Neural cell (in vitro differentiated cells): ENCODE results near the gene CYP4A22. TPM values are rescaled to one million over a fixed set of nuclear protein-coding genes. Genes with fewer than 3 reads are reported as not detected.

Experiments used
- H2AFZ ChIP-seq: fragments of 200-600, 300-800 bp; sonication (generic), shearing (Covaris generic); 2 replicates; pipeline ENCODE4 v1.6.0; 2014; ENCODE audit warnings: low read depth, mild to moderate bottlenecking, antibody characterized with exemption, low read length, moderate library complexity
- H3F3A ChIP-seq: fragments of 200-600 bp; shearing (Covaris generic); 2 replicates; pipeline ENCODE4 v1.6.1; 2016; ENCODE audit warnings: mild to moderate bottlenecking, moderate library complexity, mixed read lengths, antibody characterized with exemption, low read length; ENCODE audit not compliant: insufficient read depth, poor library complexity, severe bottlenecking
- H3K27ac ChIP-seq: fragments of 200-600, 300-800 bp; sonication (generic), shearing (Covaris generic); 2 replicates; pipeline ENCODE4 v1.5.1; 2014; ENCODE audit warnings: mild to moderate bottlenecking, low read length, moderate library complexity
- H3K27me3 ChIP-seq: fragments of 300-800, 200-600 bp; sonication (generic), shearing (Covaris generic); 2 replicates; pipeline ENCODE4 v1.6.0; 2014; ENCODE audit warnings: mild to moderate bottlenecking, low read depth, low read length, moderate library complexity; ENCODE audit not compliant: insufficient read depth
- H3K36me3 ChIP-seq: fragments of 300-800, 200-600 bp; sonication (generic), shearing (Covaris generic); 2 replicates; pipeline ENCODE4 v1.5.1; 2014; ENCODE audit warnings: mild to moderate bottlenecking, antibody characterized with exemption, low read length, moderate library complexity; ENCODE audit not compliant: insufficient read depth
- H3K4me2 ChIP-seq: fragments of 300-800, 200-600 bp; sonication (generic), shearing (Covaris generic); 2 replicates; pipeline ENCODE4 v1.6.0; 2014; ENCODE audit warnings: mild to moderate bottlenecking, low read length
- H3K4me3 ChIP-seq: fragments of 300-800, 200-600 bp; sonication (generic), shearing (Covaris generic); 2 replicates; pipeline ENCODE4 v1.5.1; 2014; ENCODE audit warnings: mild to moderate bottlenecking, low read length, moderate library complexity
- H3K79me2 ChIP-seq: fragments of 200-600 bp; shearing (Covaris generic); replicated peaks from 2 replicates; pipeline ENCODE4 v1.6.0; 2014; ENCODE audit warnings: mild to moderate bottlenecking, low read length, moderate library complexity; ENCODE audit not compliant: insufficient read depth
- H3K9ac ChIP-seq: fragments of 300-800, 200-600 bp; sonication (generic), shearing (Covaris generic); 2 replicates; pipeline ENCODE4 v1.6.1; 2016; ENCODE audit warnings: mild to moderate bottlenecking, low read length, mixed read lengths
- H3K9me2 ChIP-seq: fragments of 200-600 bp; shearing (Covaris generic); 2 replicates; pipeline ENCODE4 v1.6.1; 2016; ENCODE audit warnings: mild to moderate bottlenecking, low read length, mixed read lengths; ENCODE audit not compliant: insufficient read depth
- H3K9me3 ChIP-seq: fragments of 200-600, 300-800 bp; sonication (generic), shearing (Covaris generic); 2 replicates; pipeline ENCODE4 v1.6.1; 2016; ENCODE audit warnings: mild to moderate bottlenecking, mixed run types, low read length, moderate library complexity, mixed read lengths
- H4K20me1 ChIP-seq: fragments of 200-600 bp; shearing (Covaris generic); 2 replicates; pipeline ENCODE4 v1.6.1; 2016; ENCODE audit warnings: mild to moderate bottlenecking, mixed run types; ENCODE audit not compliant: insufficient read depth
- CTCF ChIP-seq: fragments of 450-650 bp; IDR thresholded peaks from 2 replicates; pipeline ENCODE4 v1.5.1; 2014; ENCODE audit warnings: antibody characterized with exemption, mild to moderate bottlenecking, moderate library complexity; ENCODE audit not compliant: poor library complexity, severe bottlenecking
- EP300 ChIP-seq: fragments of 450-650 bp; conservative IDR thresholded peaks from 2 replicates; pipeline ENCODE4 v1.6.1; 2014; ENCODE audit warnings: antibody characterized with exemption, mild to moderate bottlenecking, moderate library complexity; ENCODE audit not compliant: poor library complexity, severe bottlenecking
- EZH2 ChIP-seq: fragments of 200-600, 300-800 bp; shearing (Covaris generic), sonication (generic); IDR thresholded peaks from 2 replicates; pipeline ENCODE4 v1.6.1; 2014; ENCODE audit warnings: antibody characterized with exemption, low read length, borderline replicate concordance, mild to moderate bottlenecking; ENCODE audit not compliant: insufficient read depth, poor library complexity, severe bottlenecking
- MXI1 ChIP-seq: fragments of 450-650 bp; conservative IDR thresholded peaks from 2 replicates; pipeline ENCODE4 v1.6.1; 2014; ENCODE audit warnings: antibody characterized with exemption, mild to moderate bottlenecking; ENCODE audit not compliant: poor library complexity, severe bottlenecking
- POLR2AphosphoS5 ChIP-seq: IDR thresholded peaks from 2 replicates; pipeline ENCODE4 v1.6.1; 2012
- RAD21 ChIP-seq: fragments of 450-650 bp; conservative IDR thresholded peaks from 2 replicates; pipeline ENCODE4 v1.6.1; 2014; ENCODE audit warnings: antibody characterized with exemption, mild to moderate bottlenecking, moderate library complexity
- REST ChIP-seq: IDR thresholded peaks from 2 replicates; pipeline ENCODE4 v1.6.1; 2012; ENCODE audit warnings: borderline replicate concordance
- SMC3 ChIP-seq: fragments of 450-650 bp; conservative IDR thresholded peaks from 2 replicates; pipeline ENCODE4 v1.6.1; 2014; ENCODE audit warnings: antibody characterized with exemption, mild to moderate bottlenecking, moderate library complexity; ENCODE audit not compliant: poor library complexity
- TAF1 ChIP-seq: IDR thresholded peaks from 2 replicates; pipeline ENCODE4 v1.6.1; 2012; ENCODE audit warnings: low read depth
- polyA plus RNA-seq: library from polyadenylated mRNA; depleted of rRNA; stranded (reverse); fragments of >200 nt; gene quantifications from 2 replicates; pipeline ENCODE4 v1.2.3, GENCODE V29; 2014

CYP4A22 gene
- polyA plus RNA-seq, 1 donor from 2014 or later: not detected

- Histone ChIP-seq H2AFZ (no peak overlapping the region), H3K9ac (no peak overlapping the region), H3K27me3 (no peaks in the 10 kb centered on the region), H3K9me3 (no peaks in the 10 kb centered on the region), H3K36me3 (no peaks in the 10 kb centered on the region), H3K4me3 (no peak overlapping the region), H3K9me2 (no peaks in the 10 kb centered on the region), H3K27ac (no peak overlapping the region), H3K4me2 (no peak overlapping the region), H3F3A (no peaks in the 10 kb centered on the region), H4K20me1 (no peaks in the 10 kb centered on the region), H3K79me2 (no peaks in the 10 kb centered on the region)
- TF ChIP-seq MXI1: no peak
- no peak for TF ChIP-seq TAF1
- TF ChIP-seq SMC3: no peak
- no peak for TF ChIP-seq EP300
- TF ChIP-seq REST: no peak
- TF ChIP-seq POLR2AphosphoS5: no peak
- TF ChIP-seq CTCF: no peak
- no peak for TF ChIP-seq RAD21
- TF ChIP-seq EZH2: no peak
Measured at GRCh38 chr1:47172782-47173181, 35.5 kb downstream of the CYP4A22 start.

- Histone ChIP-seq H4K20me1 (no peaks in the 10 kb centered on the region), H3K79me2 (no peaks in the 10 kb centered on the region), H3K4me2 (no peak overlapping the region), H3K27ac (no peak overlapping the region), H2AFZ (no peak overlapping the region), H3K27me3 (peaks cover 2% of the 10 kb centered on the region), H3K36me3 (no peaks in the 10 kb centered on the region), H3K9me2 (no peaks in the 10 kb centered on the region), H3K9me3 (no peaks in the 10 kb centered on the region), H3F3A (no peaks in the 10 kb centered on the region), H3K4me3 (no peak overlapping the region), H3K9ac (no peak overlapping the region)
- TF ChIP-seq POLR2AphosphoS5 (no peak), CTCF (no peak), MXI1 (no peak), EP300 (no peak), SMC3 (no peak), TAF1 (no peak), REST (no peak), RAD21 (no peak), EZH2 (no peak)
Measured at GRCh38 chr1:47174656-47175020, 37.4 kb downstream of the CYP4A22 start.
